Activated CD4-positive, alpha-beta T cell treated with anti-CD3 and anti-CD28 coated beads, Interleukin-2, amount 10 ng/mL, durations not matched to agents 7 days and 5 days (primary cell): ENCODE results near the gene MRPL49. TPM values are rescaled to one million over a fixed set of nuclear protein-coding genes. Genes with fewer than 3 reads are reported as not detected.

ENCODE experiments used
- CTCF ChIA-PET: fragments of 350-600 bp; sonication (Branson Sonifier 250); formaldehyde crosslinking; loops from one replicate; lab custom pipeline; 2021; ENCODE audit warnings: antibody characterized with exemption; lab: Charles Lee
- POLR2A ChIA-PET: fragments of 350-600 bp; sonication (Branson Sonifier 250); formaldehyde crosslinking; loops from one replicate; lab custom pipeline; 2021; ENCODE audit warnings: antibody characterized with exemption; lab: Charles Lee
- DNase-seq: peaks from one replicate; pipeline ENCODE4 v3.0.0-alpha.2; 2020
- H3K27ac Mint-ChIP-seq: one replicate; pipeline ENCODE4 v1.8.0; 2021; ENCODE audit warnings: mild to moderate bottlenecking, moderate library complexity, mixed read lengths
- H3K27me3 Mint-ChIP-seq: one replicate; pipeline ENCODE4 v1.8.0; 2021; ENCODE audit warnings: mixed read lengths
- H3K36me3 Mint-ChIP-seq: one replicate; pipeline ENCODE4 v1.8.0; 2021; ENCODE audit warnings: low read depth, mixed read lengths
- H3K4me1 Mint-ChIP-seq: one replicate; pipeline ENCODE4 v1.8.0; 2021; ENCODE audit warnings: mixed read lengths
- H3K4me3 Mint-ChIP-seq: one replicate; pipeline ENCODE4 v1.8.0; 2021; ENCODE audit warnings: mild to moderate bottlenecking, moderate library complexity, mixed read lengths
- H3K9me3 Mint-ChIP-seq: one replicate; pipeline ENCODE4 v1.8.0; 2021; ENCODE audit warnings: mixed read lengths
- total RNA-seq, 2 experiments: library from RNA; stranded (reverse); gene quantifications; one replicate each; pipeline ENCODE4 v1.2.3, GENCODE V29; 2021

The MRPL49 gene
- total RNA-seq, 2 experiments from 2014 or later = 49.5 to 55.4 TPM

GRCh38 chr11:65107078-65107477 lies 15.0 kb upstream of the MRPL49 start:
- ChIA-PET POLR2A (no interaction called here), CTCF (no interaction called here)
- Mint-ChIP-seq H3K4me3 (no peak overlapping the region), H3K4me1 (peaks cover 39% of the 10 kb centered on the region), H3K9me3 (no peaks in the 10 kb centered on the region), H3K27me3 (no peaks in the 10 kb centered on the region), H3K36me3 (peaks cover 16% of the 10 kb centered on the region), H3K27ac (no peak overlapping the region)
- no peak for DNase-seq

- H3K36me3 Mint-ChIP-seq = peaks cover 16% of the 10 kb centered on the region
- ChIA-PET POLR2A (interaction anchor here (0.7 kb wide), 1 partner anchor 91 kb away, joined by 3 read pairs; no protein-coding TSS in a partner anchor), CTCF (interaction anchor here (1.3 to 7.1 kb wide), 3 partner anchors 10 to 14 kb away, joined by 3 to 85 read pairs (median 4); partner anchors contain the start of genes FAU, MRPL49, VPS51 and ZNHIT2)
- no peaks in the 10 kb centered on the region for H3K9me3 Mint-ChIP-seq
- no peak overlapping the region for H3K27ac Mint-ChIP-seq
- no peak overlapping the region for H3K4me3 Mint-ChIP-seq
- DNase-seq = no peak
- peaks cover 40% of the 10 kb centered on the region for H3K4me1 Mint-ChIP-seq
- H3K27me3 Mint-ChIP-seq = no peaks in the 10 kb centered on the region
These were observed 14.2 kb upstream of the MRPL49 start for GRCh38 chr11:65107751-65108468.

GRCh38 chr11:65108469-65109123 lies 13.5 kb upstream of the MRPL49 start:
- ChIA-PET POLR2A (no interaction called here), CTCF (interaction anchor here (1.3 to 7.1 kb wide), 3 partner anchors 9 to 13 kb away, joined by 3 to 85 read pairs (median 4); partner anchors contain the start of genes FAU, MRPL49, VPS51 and ZNHIT2)
- Mint-ChIP-seq H3K36me3 (peaks cover 15% of the 10 kb centered on the region), H3K4me3 (no peak overlapping the region), H3K9me3 (no peaks in the 10 kb centered on the region), H3K4me1 (peaks cover 47% of the 10 kb centered on the region), H3K27ac (no peak overlapping the region), H3K27me3 (no peaks in the 10 kb centered on the region)
- no peak for DNase-seq

- Mint-ChIP-seq H3K4me1 (peaks cover 48% of the 10 kb centered on the region), H3K27me3 (no peaks in the 10 kb centered on the region), H3K36me3 (peaks cover 15% of the 10 kb centered on the region), H3K4me3 (no peak overlapping the region), H3K27ac (no peak overlapping the region), H3K9me3 (no peaks in the 10 kb centered on the region)
- ChIA-PET POLR2A (no interaction called here), CTCF (interaction anchor here (0.6 to 7.1 kb wide), 14 partner anchors 7 to 95 kb away, joined by 3 to 85 read pairs (median 4); partner anchors contain the start of genes ARL2, CDCA5, FAU and MRPL49)
- DNase-seq = no peak
These were observed 12.6 kb upstream of the MRPL49 start for GRCh38 chr11:65109231-65110198.

GRCh38 chr11:65110354-65110861 lies 11.7 kb upstream of the MRPL49 start:
- DNase-seq = peak; percentile 96
- H3K27me3 Mint-ChIP-seq = no peaks in the 10 kb centered on the region
- ChIA-PET POLR2A (no interaction called here), CTCF (interaction anchor here (0.6 to 7.1 kb wide), 21 partner anchors 8 to 265 kb away, joined by 3 to 85 read pairs (median 4); partner anchors contain the start of genes ARL2, CDC42BPG, CDCA5 and FAU)
- peak overlapping the region; percentile 80 for H3K27ac Mint-ChIP-seq
- no peak overlapping the region for H3K4me3 Mint-ChIP-seq
- peaks cover 43% of the 10 kb centered on the region for H3K4me1 Mint-ChIP-seq
- H3K36me3 Mint-ChIP-seq = peaks cover 9% of the 10 kb centered on the region
- no peaks in the 10 kb centered on the region for H3K9me3 Mint-ChIP-seq

- peaks cover 6% of the 10 kb centered on the region for H3K36me3 Mint-ChIP-seq
- no peaks in the 10 kb centered on the region for H3K27me3 Mint-ChIP-seq
- H3K9me3 Mint-ChIP-seq = no peaks in the 10 kb centered on the region
- peak overlapping the region; percentile 86 for H3K4me3 Mint-ChIP-seq
- H3K4me1 Mint-ChIP-seq = peaks cover 48% of the 10 kb centered on the region
- CTCF ChIA-PET = interaction anchor here (0.7 to 7.1 kb wide), 18 partner anchors 9 to 266 kb away, joined by 3 to 85 read pairs (median 4); partner anchors contain the start of genes ARL2, CDC42BPG, CDCA5 and VPS51
- H3K27ac Mint-ChIP-seq = peak overlapping the region; percentile 92
- POLR2A ChIA-PET = no interaction called here
- no peak for DNase-seq
These were observed 10.9 kb upstream of the MRPL49 start for GRCh38 chr11:65111159-65111743.

GRCh38 chr11:65111744-65112545 lies 10.2 kb upstream of the MRPL49 start, which contains the start of gene TM7SF2:
TSS of gene TM7SF2 (plus strand) at chr11:65111872. CDS start at chr11:65112016, 144 bp downstream.
- CTCF ChIA-PET = interaction anchor here (0.6 to 7.1 kb wide), 16 partner anchors 8 to 1505 kb away, joined by 3 to 85 read pairs (median 4); partner anchors contain the start of genes ARL2, CDC42BPG, CDCA5 and RBM14
- POLR2A ChIA-PET = no interaction called here
- peak; percentile 97 for DNase-seq
- Mint-ChIP-seq H3K9me3 (no peaks in the 10 kb centered on the region), H3K4me1 (peaks cover 51% of the 10 kb centered on the region), H3K4me3 (peak within 1 kb of the TSS; percentile 86), H3K27me3 (no peaks in the 10 kb centered on the region), H3K27ac (peak within 1 kb of the TSS; percentile 92), H3K36me3 (peaks cover 3% of the 10 kb centered on the region)

GRCh38 chr11:65112546-65113360 lies 9.4 kb upstream of the MRPL49 start:
- peak; percentile 79 for DNase-seq
- Mint-ChIP-seq H3K4me1 (peaks cover 52% of the 10 kb centered on the region), H3K27me3 (no peaks in the 10 kb centered on the region), H3K9me3 (no peaks in the 10 kb centered on the region), H3K27ac (peak overlapping the region; percentile 88), H3K4me3 (peak overlapping the region; percentile 86), H3K36me3 (peaks cover 4% of the 10 kb centered on the region)
- CTCF ChIA-PET = interaction anchor here (0.6 to 7.1 kb wide), 16 partner anchors 9 to 1504 kb away, joined by 3 to 85 read pairs (median 4); partner anchors contain the start of genes ARL2, CDC42BPG, CDCA5 and FAU
- POLR2A ChIA-PET = no interaction called here

GRCh38 chr11:65113361-65113756 lies 8.8 kb upstream of the MRPL49 start:
- peaks cover 56% of the 10 kb centered on the region for H3K4me1 Mint-ChIP-seq

GRCh38 chr11:65113839-65114238 lies 8.3 kb upstream of the MRPL49 start:
- Mint-ChIP-seq H3K36me3 (peaks cover 12% of the 10 kb centered on the region), H3K27ac (peak overlapping the region; percentile 88)

More at GRCh38 chr11:65113361-65113756, 8.8 kb upstream of the MRPL49 start:
- H3K4me3 Mint-ChIP-seq = peak overlapping the region; percentile 86
- H3K27ac Mint-ChIP-seq = peak overlapping the region; percentile 88
- ChIA-PET POLR2A (no interaction called here), CTCF (interaction anchor here (0.6 to 7.1 kb wide), 12 partner anchors 9 to 301 kb away, joined by 3 to 85 read pairs (median 4); partner anchors contain the start of genes ARL2, CDC42BPG, CDCA5 and FAU)
- H3K27me3 Mint-ChIP-seq = no peaks in the 10 kb centered on the region
- DNase-seq = no peak
- H3K9me3 Mint-ChIP-seq = no peaks in the 10 kb centered on the region
- H3K36me3 Mint-ChIP-seq = peaks cover 8% of the 10 kb centered on the region

More at GRCh38 chr11:65113839-65114238, 8.3 kb upstream of the MRPL49 start:
- H3K27me3 Mint-ChIP-seq = no peaks in the 10 kb centered on the region
- no peaks in the 10 kb centered on the region for H3K9me3 Mint-ChIP-seq
- peak overlapping the region; percentile 86 for H3K4me3 Mint-ChIP-seq
- POLR2A ChIA-PET = no interaction called here
- DNase-seq = no peak
- CTCF ChIA-PET = interaction anchor here (0.5 to 7.1 kb wide), 7 partner anchors 8 to 269 kb away, joined by 3 to 85 read pairs (median 3); partner anchors contain the start of genes CDC42BPG, FAU, MRPL49 and VPS51
- peaks cover 60% of the 10 kb centered on the region for H3K4me1 Mint-ChIP-seq
